HG03521 (cell line): ENCODE measurements around the gene POLR3E.
"Not testable (repeated sequence)": the region's sequence is repeated elsewhere in the genome, so short reads cannot be mapped to it uniquely, and the experiment has no call there.

Experiments used
- ATAC-seq: cut with Tn5 transposase; IDR thresholded peaks from one replicate; pipeline ENCODE4 v1.9.1; 2021; ENCODE audit warnings: mild to moderate bottlenecking, moderate library complexity; ENCODE audit not compliant: unreplicated experiment

POLR3E gene

DNA sequence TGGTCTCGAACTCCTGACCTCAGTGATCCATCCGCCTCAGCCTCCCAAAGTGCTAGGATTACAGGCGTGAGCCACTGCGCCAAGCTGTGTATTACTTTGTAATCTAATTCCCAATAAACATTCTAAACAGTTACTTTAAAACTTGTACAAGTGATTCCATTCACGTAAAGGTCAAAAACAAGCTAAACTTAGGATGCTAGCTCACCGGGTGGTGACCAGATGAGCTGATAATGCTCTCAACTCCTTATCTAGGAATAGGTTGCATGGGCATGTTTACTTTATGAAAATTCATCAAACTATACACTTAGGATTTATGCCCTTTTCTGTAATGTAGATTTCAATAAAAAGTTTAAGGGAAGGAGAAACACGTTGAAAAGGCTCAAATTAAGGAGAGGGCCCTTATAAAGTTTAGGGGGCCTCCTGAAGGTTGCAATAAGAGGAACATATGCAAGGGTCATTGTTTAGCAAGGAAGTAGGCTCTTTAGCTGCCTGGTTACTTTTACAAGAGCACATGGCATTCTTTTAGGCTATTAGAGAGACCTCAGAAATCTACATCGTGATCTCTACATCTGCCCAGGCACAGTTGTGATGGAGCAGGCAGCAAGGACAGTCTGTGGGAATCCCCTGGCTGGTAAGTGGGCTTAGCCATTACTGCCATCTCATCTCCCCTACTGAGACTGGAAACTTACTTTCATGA, 63.9 kb downstream of the POLR3E start:
- no peak for ATAC-seq

DNA sequence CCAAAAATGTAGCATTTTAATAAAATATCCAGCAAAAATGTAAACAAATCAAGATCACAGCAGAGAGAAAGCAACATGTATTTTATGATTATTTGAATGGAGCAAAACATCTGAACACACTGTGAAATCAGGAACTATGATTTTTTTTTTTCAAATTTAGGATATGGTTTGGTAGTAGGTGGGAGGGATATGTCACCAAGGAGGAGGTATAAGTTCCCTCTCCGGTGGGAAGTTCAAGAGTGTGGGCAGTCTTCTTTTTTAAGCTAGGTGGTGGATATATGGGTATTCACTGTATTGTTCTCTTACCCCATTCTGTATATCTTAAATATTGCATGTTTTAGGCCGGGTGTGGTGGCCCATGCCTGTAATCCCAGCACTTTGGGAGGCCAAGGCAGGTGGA, 67.0 kb downstream of the POLR3E start:
- ATAC-seq = no peak

DNA sequence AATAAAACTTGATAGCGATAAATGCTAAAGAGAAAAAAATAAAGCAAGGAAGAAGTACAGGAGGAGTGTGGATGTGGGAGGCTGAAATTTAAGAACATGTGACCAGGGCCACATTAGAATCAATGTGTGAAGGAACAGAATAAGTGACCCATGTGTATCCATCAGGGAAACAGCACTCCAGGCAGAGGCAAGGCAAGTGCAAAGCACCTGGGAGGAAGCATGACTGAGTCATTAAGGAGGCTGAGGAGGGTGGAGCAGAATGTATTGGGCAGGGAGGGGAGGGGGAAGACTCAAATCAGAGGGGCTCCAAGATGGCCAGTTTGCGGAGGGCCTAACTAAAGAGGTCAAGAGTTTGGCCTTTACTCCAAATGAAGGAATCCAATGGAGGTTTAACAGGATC, 69.2 kb downstream of the POLR3E start:
- no peak for ATAC-seq

DNA sequence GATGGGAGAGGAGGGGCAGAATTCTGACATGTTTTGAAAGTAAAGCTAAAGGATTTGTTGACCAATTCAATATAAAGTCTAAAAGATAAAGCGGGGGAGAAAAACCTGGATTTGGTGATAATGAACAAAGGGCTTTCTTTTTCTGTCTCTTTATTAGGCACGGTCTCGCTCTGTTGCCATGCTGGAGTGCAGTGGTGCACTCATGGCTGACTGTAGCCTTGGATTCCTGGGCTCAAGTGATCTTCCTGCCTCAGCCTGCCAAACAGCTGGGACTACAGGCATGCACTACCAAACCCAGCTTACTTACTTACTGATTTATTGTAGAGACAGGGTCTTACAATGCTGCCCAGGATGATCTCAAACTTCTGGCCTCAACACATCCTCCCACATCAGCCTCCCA, 69.7 kb downstream of the POLR3E start:
- no peak for ATAC-seq

DNA sequence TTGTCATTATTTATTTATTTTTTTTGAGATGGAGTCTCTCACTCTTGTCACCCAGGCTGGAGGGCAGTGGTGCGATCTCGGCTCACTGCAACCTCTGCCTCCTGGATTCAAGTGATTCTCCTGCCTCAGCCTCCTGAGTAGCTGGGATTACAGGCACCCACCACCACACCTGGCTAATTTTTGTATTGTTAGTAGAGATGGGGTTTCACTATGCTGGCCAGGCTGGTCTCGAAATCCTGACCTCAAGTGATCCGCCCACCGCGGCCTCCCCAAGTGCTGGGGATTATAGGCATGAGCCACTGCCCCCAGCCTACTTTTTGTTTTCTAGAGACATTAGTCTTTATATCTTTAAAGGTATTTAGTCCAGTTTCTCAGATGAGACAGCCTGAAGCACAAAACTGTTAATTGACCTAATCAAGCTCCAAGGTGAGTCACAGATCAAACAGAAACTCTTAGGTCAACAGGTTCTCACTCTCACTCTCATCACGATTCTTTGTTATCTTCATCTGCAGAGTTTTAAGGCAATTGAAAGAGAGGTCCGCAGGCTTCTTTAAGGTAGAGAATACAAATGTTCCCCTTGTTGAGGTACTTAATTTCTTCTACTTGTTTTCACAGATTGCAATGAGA, 71.1 kb downstream of the POLR3E start:
- ATAC-seq = not testable (repeated sequence)

DNA sequence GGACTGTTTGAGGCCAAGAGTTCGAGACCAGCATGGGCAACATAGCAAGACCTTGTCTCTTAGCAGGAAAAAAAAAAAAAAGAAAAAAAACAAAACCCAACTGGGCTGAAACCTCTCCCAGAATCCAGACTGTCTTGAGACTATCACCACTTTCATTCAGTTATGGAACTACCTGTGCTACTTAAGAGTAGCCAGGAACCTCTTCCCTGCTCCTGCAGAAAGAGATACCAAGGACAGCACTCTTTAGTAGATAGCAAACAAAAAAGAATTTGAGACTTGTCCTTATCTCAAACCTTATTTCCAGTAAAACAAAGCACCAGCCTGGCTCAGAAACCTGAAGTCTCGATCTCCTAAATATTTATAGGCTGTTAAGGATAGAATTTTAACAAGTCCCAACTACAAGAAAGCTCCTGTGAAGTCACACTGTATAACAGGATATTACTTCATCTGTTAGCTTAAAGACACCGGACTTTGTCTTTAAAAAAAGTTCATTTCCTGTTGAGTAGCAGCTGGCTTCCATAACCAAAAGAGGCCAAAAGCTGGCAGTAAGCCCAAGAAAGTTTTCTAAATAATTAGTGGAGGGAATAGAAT, 72.1 kb downstream of the POLR3E start:
- no peak for ATAC-seq

DNA sequence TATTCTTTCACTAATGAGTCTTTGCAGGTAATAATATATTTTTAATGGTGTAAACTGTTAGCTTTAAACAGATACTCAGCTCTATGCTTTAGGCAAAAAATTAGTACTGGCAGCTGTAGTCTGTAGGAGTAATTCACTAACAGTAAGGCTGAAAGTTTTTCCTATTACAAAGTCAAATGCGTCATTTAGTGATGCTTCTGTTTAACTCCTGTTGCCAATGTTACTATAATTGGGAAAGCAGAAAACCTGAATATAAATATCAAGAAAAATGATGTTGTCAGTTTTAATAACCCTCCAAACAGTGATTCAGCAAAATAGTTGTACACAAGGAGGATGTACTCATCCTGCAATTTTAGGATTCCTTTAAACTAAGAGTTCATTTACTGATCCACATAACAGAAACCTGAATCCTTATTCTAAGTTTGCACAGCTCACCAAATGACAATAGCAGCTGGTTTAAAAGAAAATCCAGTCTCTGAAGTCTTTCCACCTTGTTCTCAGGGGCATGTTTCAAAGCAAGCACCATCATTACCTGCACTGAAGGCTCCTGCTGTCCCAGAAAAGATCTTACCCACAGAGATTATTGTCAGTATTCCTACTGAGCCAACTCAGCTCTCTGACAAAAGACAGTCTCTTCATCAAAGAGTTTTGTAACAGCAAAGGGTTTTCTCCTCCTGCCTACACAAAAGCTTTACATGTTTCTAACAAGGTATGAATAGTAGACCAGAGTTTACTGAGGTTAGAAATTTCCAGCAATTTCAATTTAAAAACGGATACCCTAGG, 73.0 kb downstream of the POLR3E start:
- no peak for ATAC-seq

DNA sequence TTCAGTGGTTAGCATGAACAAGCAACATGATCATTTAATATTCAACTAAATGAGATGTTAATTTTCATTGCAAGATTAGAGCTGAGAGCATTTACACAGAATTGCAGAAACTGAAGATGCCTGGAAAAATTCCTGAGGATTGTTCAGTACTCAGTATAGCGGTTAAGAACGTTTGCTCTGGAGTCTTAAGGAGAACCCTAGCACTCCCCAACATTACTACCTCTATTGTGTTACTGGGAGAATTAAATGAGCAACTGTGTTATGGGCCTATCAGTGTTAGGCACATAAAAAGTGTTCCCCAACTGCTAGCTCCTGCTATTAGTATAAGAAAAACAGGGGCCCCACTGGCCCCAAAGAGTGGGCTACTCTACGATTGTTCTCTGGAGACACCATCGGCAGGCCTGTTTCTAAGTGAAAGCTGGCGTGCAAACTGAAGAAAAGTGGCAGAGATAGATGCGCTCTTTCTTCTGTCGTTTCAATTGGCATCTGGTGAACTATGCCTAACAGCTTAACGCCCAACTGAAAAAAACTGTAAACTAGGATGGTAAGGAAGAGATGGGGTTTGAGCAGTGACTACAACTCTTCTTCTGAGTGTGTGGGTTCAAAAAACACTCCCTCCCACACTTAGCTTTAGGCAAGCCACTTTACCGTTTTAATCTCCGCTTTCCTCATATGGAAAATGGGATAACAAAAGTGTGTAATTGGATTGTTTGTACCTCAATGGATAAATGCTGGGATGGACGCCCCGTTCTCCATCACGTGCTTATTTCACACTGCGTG, 75.9 kb downstream of the POLR3E start:
- ATAC-seq = no peak

DNA sequence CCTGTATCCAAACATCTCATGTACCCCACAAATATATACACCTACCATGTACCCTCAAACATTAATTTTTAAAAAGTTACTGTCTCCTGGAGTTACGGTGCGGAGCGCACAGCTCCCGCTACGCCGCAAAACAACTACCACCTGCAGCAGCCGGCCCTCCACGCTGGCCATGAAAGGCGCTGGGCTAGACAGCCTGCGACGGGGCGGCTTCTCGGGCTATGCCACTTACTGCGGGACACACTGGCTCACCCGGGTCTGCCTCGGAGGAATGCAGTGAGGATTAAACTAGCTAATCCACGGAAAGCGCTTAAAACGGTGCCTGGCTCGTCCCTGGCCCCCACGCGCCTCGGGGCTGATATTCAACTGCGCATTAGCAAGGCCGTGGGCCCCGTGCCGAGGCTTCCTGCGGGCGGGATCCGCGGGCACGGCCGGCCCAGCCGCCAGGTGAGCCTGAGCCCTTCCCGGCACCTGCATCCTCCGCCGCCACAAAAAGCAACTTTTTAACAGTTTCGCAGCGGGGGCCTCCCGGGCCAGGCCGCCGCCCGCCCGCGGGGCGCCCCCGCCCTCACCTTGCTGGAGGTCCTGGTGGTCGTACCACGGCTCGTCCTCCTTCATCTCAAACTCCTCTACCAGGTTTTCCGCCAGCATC, 76.6 kb downstream of the POLR3E start:
- peak; percentile 11 for ATAC-seq

DNA sequence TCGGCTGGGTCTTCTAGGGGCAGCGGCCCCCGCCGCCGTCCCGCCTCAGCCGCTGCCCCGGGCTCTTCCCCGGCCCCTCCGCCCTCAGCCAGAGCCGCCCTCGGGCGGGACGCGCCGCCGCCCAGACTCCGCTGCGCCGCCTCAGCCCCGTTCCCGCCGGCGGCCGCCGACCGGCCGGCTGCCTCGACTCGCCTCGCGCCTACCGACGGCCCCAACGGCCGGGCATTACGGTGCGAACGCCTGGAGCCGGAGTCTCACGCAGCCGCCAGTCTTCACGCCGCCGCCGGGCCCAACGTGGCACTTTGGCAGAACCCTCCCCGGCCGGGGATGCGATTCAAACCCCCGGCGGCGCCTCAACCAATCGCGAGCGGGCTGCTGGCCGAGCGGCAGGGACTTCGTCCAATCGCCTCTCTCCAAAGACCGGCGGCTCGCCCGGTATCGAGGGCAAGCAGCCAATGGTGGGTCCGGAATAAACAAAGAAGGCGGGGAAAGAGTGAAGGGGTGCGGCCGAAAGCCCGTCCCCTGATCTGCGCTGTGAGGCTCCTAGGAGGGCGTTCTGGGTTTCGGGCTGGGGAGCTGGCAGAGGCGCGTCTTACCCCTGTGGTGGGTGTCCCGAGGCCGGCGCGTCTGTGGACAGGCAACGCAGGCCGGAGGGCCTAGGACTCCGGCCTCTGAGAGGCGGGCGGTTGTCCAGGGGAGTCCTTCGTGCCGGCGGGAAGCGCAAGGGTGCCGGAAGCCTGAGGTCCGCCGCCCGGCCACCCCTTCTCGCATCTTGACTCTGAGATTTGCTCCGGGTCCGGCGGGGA, 77.3 kb downstream of the POLR3E start, which contains the start of gene CDR2:
Gene CDR2, minus strand, starts transcription at position 309 of the 806 bp plus-strand sequence. CDS start 310 bp downstream, outside the sequence.
- ATAC-seq = peak; percentile 90

DNA sequence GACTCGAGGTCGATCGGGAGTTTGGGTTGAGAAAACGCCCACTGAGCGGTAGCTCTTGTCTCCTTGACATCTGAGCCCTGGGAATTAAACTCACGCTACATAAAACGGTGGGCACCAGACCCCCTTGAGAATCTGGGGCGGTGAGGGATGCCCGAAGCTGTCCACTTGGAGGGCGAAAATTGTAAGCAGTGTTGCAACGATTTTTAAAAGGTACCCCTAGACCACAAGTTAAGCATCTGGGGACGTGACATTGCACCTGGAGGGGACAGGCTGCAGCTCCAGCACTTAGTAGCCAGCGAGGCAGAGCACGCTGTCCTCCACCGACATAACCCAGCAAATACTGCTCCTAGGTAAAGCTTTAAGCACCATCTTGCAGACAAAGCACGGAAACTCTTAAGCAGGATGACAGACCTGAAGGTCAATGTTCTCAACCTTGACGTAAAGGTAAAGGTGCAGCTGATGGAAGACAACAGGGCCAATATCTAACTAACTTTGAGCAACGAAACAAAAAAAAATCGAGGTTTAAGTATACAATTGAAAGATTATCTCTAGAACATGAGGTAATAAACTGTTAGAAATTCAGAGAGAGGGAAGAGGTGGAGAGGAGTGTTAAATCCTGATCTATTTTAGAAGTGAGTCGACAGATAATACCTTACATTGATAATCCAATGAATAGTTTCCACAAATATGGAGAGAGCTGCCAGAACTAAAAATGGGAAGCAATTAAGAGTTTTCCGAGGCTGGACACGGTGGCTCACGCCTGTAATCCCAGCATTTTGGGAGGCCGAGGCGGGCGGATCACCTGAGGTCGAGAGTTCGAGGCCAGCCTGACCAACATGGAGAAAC, 78.1 kb downstream of the POLR3E start:
- no peak for ATAC-seq

DNA sequence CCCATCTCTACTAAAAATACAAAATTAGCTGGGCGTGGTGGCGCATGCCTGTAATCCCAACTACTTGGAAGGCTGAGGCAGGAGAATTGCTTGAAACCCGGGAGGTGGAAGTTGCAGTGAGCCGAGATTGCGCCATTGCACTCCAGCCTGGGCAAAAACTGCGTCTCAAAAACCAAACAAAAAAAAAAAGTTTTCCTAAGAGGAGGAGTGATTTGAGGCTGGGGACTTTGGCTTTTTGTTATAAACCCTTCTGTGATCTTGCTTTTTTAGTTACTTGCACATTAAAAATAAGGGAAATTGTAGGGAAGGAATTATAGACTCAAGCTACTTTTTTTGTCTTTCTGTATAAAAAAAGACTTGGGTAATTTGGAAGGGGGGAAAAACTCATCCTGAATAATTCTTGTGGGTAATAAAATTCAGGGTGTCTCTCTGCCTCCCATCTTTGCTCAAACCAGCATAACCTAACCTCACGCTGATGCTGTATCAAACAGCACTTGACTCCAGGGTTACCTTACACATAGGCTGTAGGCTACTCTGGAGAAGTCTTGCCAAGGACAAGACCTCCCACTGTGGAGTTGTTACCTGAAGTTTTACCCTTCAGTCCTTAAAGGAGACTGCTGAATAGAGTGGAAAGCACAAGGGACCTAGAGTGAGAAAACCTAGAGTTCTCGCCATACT, 78.9 kb downstream of the POLR3E start:
- no peak for ATAC-seq

DNA sequence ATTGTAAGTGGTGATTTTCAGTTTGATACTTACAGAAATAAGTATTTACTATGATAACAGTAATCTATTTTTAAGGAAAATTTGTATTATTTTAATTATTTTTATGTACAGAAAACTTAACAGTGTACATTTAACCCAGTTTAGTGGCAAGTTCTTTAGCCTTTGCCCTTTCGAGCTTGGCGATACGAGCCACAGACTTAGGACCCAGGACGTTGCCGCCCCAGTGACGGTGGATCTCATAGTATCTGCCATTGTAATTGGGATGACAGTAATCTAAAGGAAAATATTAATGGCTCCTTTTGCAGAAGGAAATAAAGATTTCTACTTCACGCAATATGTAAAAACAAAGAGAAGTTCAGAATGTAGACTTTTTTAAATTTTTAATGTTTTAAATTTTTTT, 82.4 kb downstream of the POLR3E start:
- ATAC-seq = no peak

DNA sequence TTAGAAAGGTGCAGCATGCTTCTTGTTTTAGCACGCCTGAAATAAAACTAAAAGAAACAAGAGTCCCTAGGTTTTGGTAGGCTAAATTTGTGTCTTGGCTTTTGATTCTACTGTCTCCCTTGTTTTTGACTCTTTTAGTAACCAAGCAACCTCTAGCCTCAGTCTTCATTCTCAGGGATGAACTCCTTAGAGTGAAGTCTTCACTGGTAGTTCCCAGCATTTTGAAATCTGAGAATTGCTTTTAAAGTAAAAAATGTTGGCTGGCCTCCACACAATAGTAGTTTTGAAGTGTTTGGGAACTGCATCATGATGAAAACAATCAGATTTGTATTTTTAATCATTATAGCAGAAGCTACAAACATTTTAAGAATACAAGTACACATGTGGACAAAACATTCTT, 83.3 kb downstream of the POLR3E start:
- no peak for ATAC-seq

DNA sequence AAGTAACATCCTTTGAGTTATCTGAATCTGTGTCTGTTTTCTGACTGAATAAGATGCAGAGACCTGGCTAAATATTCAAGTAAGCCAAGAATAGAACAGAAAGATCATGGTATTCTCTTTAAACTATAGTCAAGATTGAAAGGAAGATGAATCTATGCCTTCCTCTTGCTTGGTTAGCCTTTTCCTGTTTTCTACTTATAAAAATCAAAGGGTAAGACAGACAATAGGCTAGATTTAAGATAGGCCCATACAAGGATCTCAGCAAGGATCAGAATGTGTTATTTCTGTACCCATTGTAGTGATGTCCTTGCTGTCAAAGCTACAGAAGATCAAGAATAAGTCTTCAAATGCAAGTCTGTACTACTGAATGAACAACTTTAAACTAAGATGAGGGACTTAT, 84.2 kb downstream of the POLR3E start:
- ATAC-seq = no peak

DNA sequence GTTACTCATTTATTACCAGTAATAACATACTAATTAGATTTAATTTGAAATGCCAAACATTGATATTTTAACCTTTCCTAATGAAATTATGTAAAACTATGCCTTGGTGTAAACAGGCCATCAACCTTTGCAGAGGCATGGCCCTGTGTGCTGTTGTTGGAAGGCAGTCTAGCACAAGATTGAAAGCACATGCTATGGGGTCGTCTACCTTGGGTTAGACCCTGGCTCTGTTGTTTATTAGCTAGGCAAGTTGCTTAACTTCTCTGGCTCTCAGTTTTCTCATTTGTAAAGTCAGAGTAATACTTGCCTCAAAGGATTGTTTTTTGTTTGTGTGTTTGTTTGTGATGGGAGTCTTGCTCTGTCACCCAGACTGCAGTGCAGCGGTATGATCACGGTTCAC, 86.6 kb downstream of the POLR3E start:
- ATAC-seq = no peak
